Liver (tissue), 3 donors: ENCODE measurements around the gene MTOR.

ENCODE experiments used
- RAD21 ChIP-seq, 2 donors: IDR thresholded peaks; 2 replicates each; pipeline ENCODE4 v1.6.1; 2016; ENCODE audit warnings: antibody characterized with exemption in 2 of 2, mild to moderate bottlenecking in 2 of 2
- TF ChIP-seq, protein P1 (sequence below): fragments of 150-350 bp; IDR thresholded peaks from 2 replicates; pipeline ENCODE4 v1.5.1; 2017; ENCODE audit warnings: improper control_type of control experiment, low read depth, low read length; ENCODE audit not compliant: missing input control
- TF ChIP-seq, protein P2 (sequence below): IDR thresholded peaks from 2 replicates; pipeline ENCODE4 v1.6.1; 2016; ENCODE audit warnings: antibody characterized with exemption
- TF ChIP-seq, protein P3 (sequence below): IDR thresholded peaks from 2 replicates; pipeline ENCODE4 v1.6.1; 2016; ENCODE audit warnings: antibody characterized with exemption, mild to moderate bottlenecking
- donor health status: healthy.
- donor health status: healthy.

DNA sequence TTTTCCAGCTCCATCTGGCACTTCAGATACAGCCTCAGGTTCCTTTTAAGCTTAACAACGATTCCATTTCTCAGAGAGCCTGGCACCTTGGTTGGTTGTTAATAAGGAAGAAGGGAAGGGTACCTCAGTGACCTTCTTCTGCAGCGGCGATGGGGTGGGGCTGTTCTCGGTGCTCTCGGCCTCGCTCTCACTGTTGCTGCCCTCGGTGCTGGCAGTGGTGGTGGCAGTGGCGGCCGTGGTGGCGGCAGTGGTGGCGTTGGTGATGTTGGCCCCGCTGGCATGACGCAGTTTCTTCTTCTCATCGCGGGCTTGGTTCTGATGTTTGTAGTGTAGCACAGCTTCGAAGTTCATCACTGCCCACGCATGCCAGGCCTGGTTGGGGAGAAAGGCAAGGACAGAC is 131.9 kb downstream of the MTOR start:
- TF ChIP-seq, protein P1, sequence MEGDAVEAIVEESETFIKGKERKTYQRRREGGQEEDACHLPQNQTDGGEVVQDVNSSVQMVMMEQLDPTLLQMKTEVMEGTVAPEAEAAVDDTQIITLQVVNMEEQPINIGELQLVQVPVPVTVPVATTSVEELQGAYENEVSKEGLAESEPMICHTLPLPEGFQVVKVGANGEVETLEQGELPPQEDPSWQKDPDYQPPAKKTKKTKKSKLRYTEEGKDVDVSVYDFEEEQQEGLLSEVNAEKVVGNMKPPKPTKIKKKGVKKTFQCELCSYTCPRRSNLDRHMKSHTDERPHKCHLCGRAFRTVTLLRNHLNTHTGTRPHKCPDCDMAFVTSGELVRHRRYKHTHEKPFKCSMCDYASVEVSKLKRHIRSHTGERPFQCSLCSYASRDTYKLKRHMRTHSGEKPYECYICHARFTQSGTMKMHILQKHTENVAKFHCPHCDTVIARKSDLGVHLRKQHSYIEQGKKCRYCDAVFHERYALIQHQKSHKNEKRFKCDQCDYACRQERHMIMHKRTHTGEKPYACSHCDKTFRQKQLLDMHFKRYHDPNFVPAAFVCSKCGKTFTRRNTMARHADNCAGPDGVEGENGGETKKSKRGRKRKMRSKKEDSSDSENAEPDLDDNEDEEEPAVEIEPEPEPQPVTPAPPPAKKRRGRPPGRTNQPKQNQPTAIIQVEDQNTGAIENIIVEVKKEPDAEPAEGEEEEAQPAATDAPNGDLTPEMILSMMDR = no peak
- TF ChIP-seq, protein P2, sequence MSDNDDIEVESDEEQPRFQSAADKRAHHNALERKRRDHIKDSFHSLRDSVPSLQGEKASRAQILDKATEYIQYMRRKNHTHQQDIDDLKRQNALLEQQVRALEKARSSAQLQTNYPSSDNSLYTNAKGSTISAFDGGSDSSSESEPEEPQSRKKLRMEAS = no peak
- TF ChIP-seq RAD21 (IDR thresholded peaks at IDR 0.05) = no peak
- TF ChIP-seq, protein P3, sequence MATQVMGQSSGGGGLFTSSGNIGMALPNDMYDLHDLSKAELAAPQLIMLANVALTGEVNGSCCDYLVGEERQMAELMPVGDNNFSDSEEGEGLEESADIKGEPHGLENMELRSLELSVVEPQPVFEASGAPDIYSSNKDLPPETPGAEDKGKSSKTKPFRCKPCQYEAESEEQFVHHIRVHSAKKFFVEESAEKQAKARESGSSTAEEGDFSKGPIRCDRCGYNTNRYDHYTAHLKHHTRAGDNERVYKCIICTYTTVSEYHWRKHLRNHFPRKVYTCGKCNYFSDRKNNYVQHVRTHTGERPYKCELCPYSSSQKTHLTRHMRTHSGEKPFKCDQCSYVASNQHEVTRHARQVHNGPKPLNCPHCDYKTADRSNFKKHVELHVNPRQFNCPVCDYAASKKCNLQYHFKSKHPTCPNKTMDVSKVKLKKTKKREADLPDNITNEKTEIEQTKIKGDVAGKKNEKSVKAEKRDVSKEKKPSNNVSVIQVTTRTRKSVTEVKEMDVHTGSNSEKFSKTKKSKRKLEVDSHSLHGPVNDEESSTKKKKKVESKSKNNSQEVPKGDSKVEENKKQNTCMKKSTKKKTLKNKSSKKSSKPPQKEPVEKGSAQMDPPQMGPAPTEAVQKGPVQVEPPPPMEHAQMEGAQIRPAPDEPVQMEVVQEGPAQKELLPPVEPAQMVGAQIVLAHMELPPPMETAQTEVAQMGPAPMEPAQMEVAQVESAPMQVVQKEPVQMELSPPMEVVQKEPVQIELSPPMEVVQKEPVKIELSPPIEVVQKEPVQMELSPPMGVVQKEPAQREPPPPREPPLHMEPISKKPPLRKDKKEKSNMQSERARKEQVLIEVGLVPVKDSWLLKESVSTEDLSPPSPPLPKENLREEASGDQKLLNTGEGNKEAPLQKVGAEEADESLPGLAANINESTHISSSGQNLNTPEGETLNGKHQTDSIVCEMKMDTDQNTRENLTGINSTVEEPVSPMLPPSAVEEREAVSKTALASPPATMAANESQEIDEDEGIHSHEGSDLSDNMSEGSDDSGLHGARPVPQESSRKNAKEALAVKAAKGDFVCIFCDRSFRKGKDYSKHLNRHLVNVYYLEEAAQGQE = no peak
